Right ventricle myocardium superior (tissue), 1 donor: ENCODE measurements around the gene ZNF565. TPM values are rescaled to one million over a fixed set of nuclear protein-coding genes. Genes with fewer than 3 reads are reported as not detected.
A peak's percentile ranks its signal among the peaks of the same experiment; 100 is the strongest.

Source experiments
- ATAC-seq: fragments of 200-7000 bp; cut with Tn5 transposase; one replicate; pipeline ENCODE4 v1.9.1; 2020; ENCODE audit warnings: mild to moderate bottlenecking; ENCODE audit not compliant: poor library complexity
- DNase-seq: peaks from one replicate; pipeline ENCODE4 v3.0.0-alpha.2; 2020
- intact Hi-C: fragments of 100-400 bp; cut with DNase I; formaldehyde crosslinking; loops from one replicate; pipeline ENCODE4 v1.11.2; 2022
- total RNA-seq: library from RNA; stranded (reverse); fragmentation: NEBNext Ultra II Directional; extraction: Animal tissue kit (Norgen Biotek cat#: 25700); gene quantifications from one replicate; pipeline ENCODE4 v1.2.1, GENCODE V29; 2021
- donor health status: DM: no; HTN: yes; CAD: no; lungs with severe emphysema.

Gene ZNF565
- total RNA-seq, 1 donor from 2014 or later: 3.9 TPM

GRCh38 chr19:36160821-36161596 is 53.5 kb downstream of the ZNF565 start:
- ATAC-seq (peak; percentile 41), DNase-seq (no peak)
- intact Hi-C loops: no loop called here

- DNase-seq (peak; percentile 39), ATAC-seq (no peak)
- intact Hi-C loops: no loop called here
Measured at GRCh38 chr19:36153126-36153525, 61.3 kb downstream of the ZNF565 start.

- peak; percentile 89 for DNase-seq
- peak; percentile 92 for ATAC-seq
- intact Hi-C loops: no loop called here
Measured at GRCh38 chr19:36152352-36153091, 61.9 kb downstream of the ZNF565 start, which contains the start of gene COX7A1. Gene COX7A1 (minus strand): TSS chr19:36152447. CDS start chr19:36152407, 40 bp downstream.

- intact Hi-C loops: no loop called here
- DNase-seq (no peak), ATAC-seq (peak; percentile 10)
Measured at GRCh38 chr19:36152019-36152351, 62.5 kb downstream of the ZNF565 start.

GRCh38 chr19:36151144-36152018 is 63.1 kb downstream of the ZNF565 start:
- intact Hi-C loops: no loop called here
- peak; percentile 75 for DNase-seq
- ATAC-seq: peak; percentile 64

- peak; percentile 41 for DNase-seq
- no peak for ATAC-seq
- intact Hi-C loops: no loop called here
Measured at GRCh38 chr19:36150586-36150985, 63.9 kb downstream of the ZNF565 start.

- peak; percentile 2 for ATAC-seq
- intact Hi-C loops: no loop called here
- peak; percentile 50 for DNase-seq
Measured at GRCh38 chr19:36149673-36150406, 64.6 kb downstream of the ZNF565 start.

GRCh38 chr19:36144624-36145023 is 69.8 kb downstream of the ZNF565 start:
- intact Hi-C loops: no loop called here

GRCh38 chr19:36142496-36142895 is 72.0 kb downstream of the ZNF565 start:
- DNase-seq (no peak), ATAC-seq (no peak)
- intact Hi-C loops: no loop called here

More at GRCh38 chr19:36144624-36145023, 69.8 kb downstream of the ZNF565 start:
- ATAC-seq: no peak
- DNase-seq: no peak

- intact Hi-C loops: no loop called here
- DNase-seq (no peak), ATAC-seq (no peak)
Measured at GRCh38 chr19:36142046-36142445, 72.4 kb downstream of the ZNF565 start.

- DNase-seq (peak; percentile 92), ATAC-seq (peak; percentile 79)
- intact Hi-C loops: no loop called here
Measured at GRCh38 chr19:36141039-36141927, 73.2 kb downstream of the ZNF565 start.

- ATAC-seq (peak; percentile 40), DNase-seq (peak; percentile 62)
- intact Hi-C loops: no loop called here
Measured at GRCh38 chr19:36140304-36141038, 74.0 kb downstream of the ZNF565 start.

- DNase-seq (peak; percentile 99), ATAC-seq (peak; percentile 92)
- intact Hi-C loops: no loop called here
Measured at GRCh38 chr19:36139473-36140303, 74.8 kb downstream of the ZNF565 start, which contains the start of gene CAPNS1. Gene CAPNS1 (plus strand): TSS chr19:36140066. CDS start chr19:36141012, 946 bp downstream.

GRCh38 chr19:36139120-36139472 is 75.4 kb downstream of the ZNF565 start:
- ATAC-seq: no peak
- intact Hi-C loops: no loop called here
- DNase-seq: no peak

- intact Hi-C loops: no loop called here
- ATAC-seq (peak; percentile 6), DNase-seq (peak; percentile 66)
Measured at GRCh38 chr19:36136964-36137686, 77.3 kb downstream of the ZNF565 start.
